Left hindlimb (tissue), 1 donor: Measurements from ENCODE around the gene C1orf50.
"Not testable (repeated sequence)": the region's sequence is repeated elsewhere in the genome, so short reads cannot be mapped to it uniquely, and the experiment has no call there.

ENCODE experiments used
- DNase-seq: peaks from one replicate; pipeline ENCODE4 v3.0.0-alpha.2; 2018

C1orf50 gene

GRCh38 chr1:42740851-42741580, 26.0 kb upstream of the C1orf50 start:
- no peak for DNase-seq

GRCh38 chr1:42741706-42742105, 25.3 kb upstream of the C1orf50 start:
- DNase-seq = no peak

GRCh38 chr1:42742141-42742540, 24.9 kb upstream of the C1orf50 start:
- no peak for DNase-seq

- no peak for DNase-seq
Observed at GRCh38 chr1:42742617-42743316, 24.3 kb upstream of the C1orf50 start.

GRCh38 chr1:42743317-42744147, 23.5 kb upstream of the C1orf50 start:
- DNase-seq = no peak

- no peak for DNase-seq
Observed at GRCh38 chr1:42744148-42744413, 23.0 kb upstream of the C1orf50 start.

GRCh38 chr1:42745851-42746250, 21.2 kb upstream of the C1orf50 start:
- no peak for DNase-seq

GRCh38 chr1:42746436-42747105, 20.5 kb upstream of the C1orf50 start:
- no peak for DNase-seq

GRCh38 chr1:42747125-42747524, 19.9 kb upstream of the C1orf50 start:
- DNase-seq = no peak

- DNase-seq = no peak
Observed at GRCh38 chr1:42748021-42748420, 19.0 kb upstream of the C1orf50 start.

- no peak for DNase-seq
Observed at GRCh38 chr1:42748461-42749410, 18.3 kb upstream of the C1orf50 start.

- DNase-seq = no peak
Observed at GRCh38 chr1:42750041-42750440, 17.0 kb upstream of the C1orf50 start.

GRCh38 chr1:42751511-42752070, 15.5 kb upstream of the C1orf50 start:
- DNase-seq = not testable (repeated sequence)

- DNase-seq = no peak
Observed at GRCh38 chr1:42752284-42752683, 14.8 kb upstream of the C1orf50 start.

GRCh38 chr1:42753070-42753469, 14.0 kb upstream of the C1orf50 start:
- DNase-seq = no peak

GRCh38 chr1:42756956-42757891, 9.8 kb upstream of the C1orf50 start:
- no peak for DNase-seq

GRCh38 chr1:42757892-42758275, 9.2 kb upstream of the C1orf50 start:
- DNase-seq = no peak

- no peak for DNase-seq
Observed at GRCh38 chr1:42758641-42759040, 8.4 kb upstream of the C1orf50 start.

- DNase-seq = no peak
Observed at GRCh38 chr1:42759114-42759513, 7.9 kb upstream of the C1orf50 start.

- no peak for DNase-seq
Observed at GRCh38 chr1:42761567-42761966, 5.5 kb upstream of the C1orf50 start.

- DNase-seq = no peak
Observed at GRCh38 chr1:42762269-42762668, 4.8 kb upstream of the C1orf50 start.
